H9 (cell line): ENCODE measurements around the gene CES2. TPM values are rescaled to one million over a fixed set of nuclear protein-coding genes. Genes with fewer than 3 reads are reported as not detected.

ENCODE experiments used
- DNase-seq: peaks from one replicate; pipeline ENCODE4 v3.0.0-alpha.2; 2017
- H2AFZ ChIP-seq: one replicate; pipeline ENCODE4 v1.6.1; 2013; ENCODE audit warnings: mild to moderate bottlenecking, low read length, control low read depth, moderate library complexity
- H2AK5ac ChIP-seq: 2 replicates; pipeline ENCODE4 v1.6.1; 2013; ENCODE audit warnings: low read length, control low read depth, mixed read lengths; ENCODE audit not compliant: insufficient read length
- H2BK120ac ChIP-seq: one replicate; pipeline ENCODE4 v1.6.1; 2013; ENCODE audit warnings: low read depth, mild to moderate bottlenecking, low read length, control low read depth, inconsistent platforms; ENCODE audit not compliant: poor library complexity, severe bottlenecking
- H2BK12ac ChIP-seq: 2 replicates; pipeline ENCODE4 v1.6.1; 2013; ENCODE audit warnings: low read length, control low read depth, mixed read lengths, low read depth; ENCODE audit not compliant: insufficient read length
- H2BK15ac ChIP-seq: 2 replicates; pipeline ENCODE4 v1.6.1; 2013; ENCODE audit warnings: low read depth, low read length, control low read depth
- H2BK20ac ChIP-seq: one replicate; pipeline ENCODE4 v1.6.1; 2013; ENCODE audit warnings: low read depth, mild to moderate bottlenecking, low read length, control low read depth, inconsistent platforms; ENCODE audit not compliant: poor library complexity, severe bottlenecking
- H2BK5ac ChIP-seq: 2 replicates; pipeline ENCODE4 v1.6.1; 2013; ENCODE audit warnings: low read length, control low read depth, mixed read lengths; ENCODE audit not compliant: insufficient read length
- H3K14ac ChIP-seq: 2 replicates; pipeline ENCODE4 v1.6.1; 2013; ENCODE audit warnings: low read length, control low read depth; ENCODE audit not compliant: insufficient read depth
- H3K18ac ChIP-seq: 2 replicates; pipeline ENCODE4 v1.6.1; 2013; ENCODE audit warnings: low read depth, mild to moderate bottlenecking, mixed read lengths, low read length, control low read depth; ENCODE audit not compliant: insufficient read length
- H3K23ac ChIP-seq: 2 replicates; pipeline ENCODE4 v1.6.1; 2013; ENCODE audit warnings: low read length, control low read depth, mixed read lengths, low read depth; ENCODE audit not compliant: insufficient read length
- H3K23me2 ChIP-seq: 2 replicates; pipeline ENCODE4 v1.6.1; 2013; ENCODE audit warnings: low read depth, mild to moderate bottlenecking, mixed read lengths, low read length, control low read depth; ENCODE audit not compliant: insufficient read length, poor library complexity, severe bottlenecking
- H3K27ac ChIP-seq: 2 replicates; pipeline ENCODE4 v1.5.1; 2013; ENCODE audit warnings: low read length, control low read depth, mixed read lengths, low read depth; ENCODE audit not compliant: insufficient read length
- H3K27me3 ChIP-seq: 2 replicates; pipeline ENCODE4 v1.6.1; 2013; ENCODE audit warnings: low read length, control low read depth, inconsistent platforms; ENCODE audit not compliant: insufficient read depth
- H3K4ac ChIP-seq: 2 replicates; pipeline ENCODE4 v1.6.1; 2013; ENCODE audit warnings: low read depth, mild to moderate bottlenecking, control low read depth, inconsistent platforms, low read length, moderate library complexity
- H3K4me1 ChIP-seq: 2 replicates; pipeline ENCODE4 v1.6.1; 2013; ENCODE audit warnings: low read length, control low read depth, inconsistent platforms; ENCODE audit not compliant: insufficient read depth
- H3K4me2 ChIP-seq: 2 replicates; pipeline ENCODE4 v1.6.1; 2013; ENCODE audit warnings: low read length, control low read depth, mixed read lengths; ENCODE audit not compliant: insufficient read length, insufficient read depth
- H3K56ac ChIP-seq: 2 replicates; pipeline ENCODE4 v1.6.1; 2013; ENCODE audit warnings: low read depth, mild to moderate bottlenecking, mixed read lengths, low read length, control low read depth; ENCODE audit not compliant: insufficient read length
- H3K79me1 ChIP-seq: 2 replicates; pipeline ENCODE4 v1.6.1; 2013; ENCODE audit warnings: low read depth, mild to moderate bottlenecking, moderate library complexity, low read length, control low read depth, inconsistent platforms; ENCODE audit not compliant: insufficient read depth, poor library complexity, severe bottlenecking
- H3K79me2 ChIP-seq: 2 replicates; pipeline ENCODE4 v1.6.1; 2013; ENCODE audit warnings: low read length, control low read depth, inconsistent platforms; ENCODE audit not compliant: insufficient read depth
- H3K9ac ChIP-seq: 2 replicates; pipeline ENCODE4 v1.6.1; 2013; ENCODE audit warnings: low read length, control low read depth, mixed read lengths; ENCODE audit not compliant: insufficient read length; ENCODE audit errors: extremely low read depth
- H3K9me3 ChIP-seq: one replicate; pipeline ENCODE4 v1.6.1; 2013; ENCODE audit warnings: low read depth, low read length, inconsistent platforms; ENCODE audit not compliant: control insufficient read depth
- H3T11ph ChIP-seq: one replicate; pipeline ENCODE4 v1.6.1; 2013; ENCODE audit warnings: mild to moderate bottlenecking, low read length, control low read depth, inconsistent platforms
- H4K20me1 ChIP-seq: one replicate; pipeline ENCODE4 v1.6.1; 2013; ENCODE audit not compliant: control insufficient read depth, insufficient read length, insufficient read depth
- H4K5ac ChIP-seq: 2 replicates; pipeline ENCODE4 v1.6.1; 2013; ENCODE audit warnings: low read depth, mild to moderate bottlenecking, mixed read lengths, low read length, control low read depth; ENCODE audit not compliant: insufficient read length
- H4K8ac ChIP-seq: replicated peaks from 2 replicates; pipeline ENCODE4 v1.6.1; 2013; ENCODE audit warnings: low read length, control low read depth, mixed read lengths, low read depth; ENCODE audit not compliant: insufficient read length
- H4K91ac ChIP-seq: 2 replicates; pipeline ENCODE4 v1.6.1; 2013; ENCODE audit warnings: low read depth, mild to moderate bottlenecking, moderate library complexity, mixed read lengths, low read length, control low read depth; ENCODE audit not compliant: insufficient read length
- H3K27ac Mint-ChIP-seq, 3 experiments: 2 replicates in 2 of 3; 3 replicates in 1 of 3; pipeline ENCODE4 v1.8.0; 2020 to 2021; ENCODE audit warnings: mixed read lengths in 3 of 3, mild to moderate bottlenecking in 1 of 3, moderate library complexity in 1 of 3
- H3K27me3 Mint-ChIP-seq: 2 replicates; pipeline ENCODE4 v1.8.0; 2021; ENCODE audit warnings: low read depth, mild to moderate bottlenecking, moderate library complexity, mixed read lengths
- H3K36me3 Mint-ChIP-seq, 3 experiments: 2 replicates in 2 of 3; 3 replicates in 1 of 3; pipeline ENCODE4 v1.8.0; 2020 to 2021; ENCODE audit warnings: low read depth in 3 of 3, mixed read lengths in 3 of 3; ENCODE audit not compliant: insufficient read depth in 1 of 3
- H3K4me1 Mint-ChIP-seq, 2 experiments: 2 replicates each; pipeline ENCODE4 v1.8.0; 2020; ENCODE audit warnings: mixed read lengths in 2 of 2
- H3K4me3 Mint-ChIP-seq, 2 experiments: 2 replicates in 1 of 2; 3 replicates in 1 of 2; pipeline ENCODE4 v1.8.0; 2020 to 2021; ENCODE audit warnings: mild to moderate bottlenecking in 2 of 2, mixed read lengths in 2 of 2, moderate library complexity in 1 of 2
- H3K9me3 Mint-ChIP-seq, 2 experiments: 2 replicates in 1 of 2; 3 replicates in 1 of 2; pipeline ENCODE4 v1.8.0; 2020; ENCODE audit warnings: mild to moderate bottlenecking in 2 of 2, mixed read lengths in 2 of 2, moderate library complexity in 1 of 2
- WGBS: extraction: QIAGEN DNeasy Blood & Tissue Kit; methylation state at CpG from one replicate; pipeline ENCODE4 v1.1.7; 2013; ENCODE audit warnings: missing lambda C conversion rate, low lambda C conversion rate, mixed read lengths; ENCODE audit not compliant: insufficient read length; ENCODE audit errors: extremely low coverage; 5-methylcytosine and 5-hydroxymethylcytosine counted together
- total RNA-seq: library from RNA; stranded (reverse); gene quantifications from 2 replicates; pipeline ENCODE4 v1.2.1, GENCODE V29; 2021
- TF ChIP-seq, protein P1 (sequence below): fragments of 200-600 bp; sonication (generic); conservative IDR thresholded peaks from 3 replicates; pipeline ENCODE4 v1.8.0; 2021; ENCODE audit warnings: antibody characterized with exemption, mild to moderate bottlenecking

The CES2 gene
- total RNA-seq, 1 experiment from 2014 or later, result 28.2 TPM

DNA sequence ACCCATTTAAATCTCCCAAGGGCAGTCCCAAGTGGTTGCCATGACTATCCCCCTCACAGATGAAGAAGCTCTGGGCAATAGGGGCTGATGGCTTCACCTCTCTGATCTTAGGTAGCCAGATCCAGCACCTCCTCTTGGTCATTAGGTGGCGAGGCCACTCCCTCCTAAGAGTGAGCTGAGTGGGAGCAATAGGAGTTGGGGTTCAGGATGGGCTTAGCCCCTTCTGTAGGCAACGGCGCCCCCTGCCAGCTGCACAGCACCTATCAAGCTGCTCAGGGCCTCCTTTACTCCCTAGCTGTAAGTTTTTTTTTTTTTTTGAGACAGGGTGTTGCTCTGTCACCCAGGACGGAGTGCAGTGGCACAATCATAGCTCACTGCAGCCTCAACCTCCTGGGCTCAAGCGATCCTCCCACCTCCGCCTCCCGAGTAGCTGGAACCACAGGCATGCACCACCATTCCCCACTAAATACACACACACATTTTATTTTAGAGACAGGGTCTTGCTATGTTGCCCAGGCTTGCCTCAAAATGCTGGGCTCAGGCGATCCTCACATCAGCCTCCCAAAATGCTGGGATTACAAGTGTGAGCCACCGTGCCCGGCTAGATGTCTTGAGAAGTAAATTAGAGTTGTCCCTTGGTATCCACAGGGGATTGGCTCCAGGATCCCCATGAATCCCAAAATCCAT lies 6.5 kb upstream of the CES2 start:
- no peaks in the 10 kb centered on the region for H3K4me1 ChIP-seq
- no CpG with 5 or more reads among the region's 10 CpGs for WGBS
- H3T11ph ChIP-seq, result no peak overlapping the region
- TF ChIP-seq, protein P1, sequence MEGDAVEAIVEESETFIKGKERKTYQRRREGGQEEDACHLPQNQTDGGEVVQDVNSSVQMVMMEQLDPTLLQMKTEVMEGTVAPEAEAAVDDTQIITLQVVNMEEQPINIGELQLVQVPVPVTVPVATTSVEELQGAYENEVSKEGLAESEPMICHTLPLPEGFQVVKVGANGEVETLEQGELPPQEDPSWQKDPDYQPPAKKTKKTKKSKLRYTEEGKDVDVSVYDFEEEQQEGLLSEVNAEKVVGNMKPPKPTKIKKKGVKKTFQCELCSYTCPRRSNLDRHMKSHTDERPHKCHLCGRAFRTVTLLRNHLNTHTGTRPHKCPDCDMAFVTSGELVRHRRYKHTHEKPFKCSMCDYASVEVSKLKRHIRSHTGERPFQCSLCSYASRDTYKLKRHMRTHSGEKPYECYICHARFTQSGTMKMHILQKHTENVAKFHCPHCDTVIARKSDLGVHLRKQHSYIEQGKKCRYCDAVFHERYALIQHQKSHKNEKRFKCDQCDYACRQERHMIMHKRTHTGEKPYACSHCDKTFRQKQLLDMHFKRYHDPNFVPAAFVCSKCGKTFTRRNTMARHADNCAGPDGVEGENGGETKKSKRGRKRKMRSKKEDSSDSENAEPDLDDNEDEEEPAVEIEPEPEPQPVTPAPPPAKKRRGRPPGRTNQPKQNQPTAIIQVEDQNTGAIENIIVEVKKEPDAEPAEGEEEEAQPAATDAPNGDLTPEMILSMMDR, result peak; percentile 68
- no peak overlapping the region for H3K9ac ChIP-seq
- peak overlapping the region; percentile 18 for H3K18ac ChIP-seq
- H3K9me3 ChIP-seq, result no peaks in the 10 kb centered on the region
- no peak overlapping the region for H2AFZ ChIP-seq
- H3K4me3 Mint-ChIP-seq, result no peak overlapping the region
- peaks cover 44% of the 10 kb centered on the region for H3K27me3 Mint-ChIP-seq
- H3K79me2 ChIP-seq, result no peaks in the 10 kb centered on the region
- peaks cover 15% of the 10 kb centered on the region; the same call in 1 of the 2 replicates for H3K27me3 ChIP-seq
- H2BK15ac ChIP-seq, result no peak overlapping the region
- no peak overlapping the region for H3K23ac ChIP-seq
- DNase-seq, result peak; percentile 70
- H4K5ac ChIP-seq, result no peak overlapping the region
- no peak overlapping the region for H2BK5ac ChIP-seq
- H3K27ac Mint-ChIP-seq, result no peak overlapping the region
- no peak overlapping the region for H3K4ac ChIP-seq
- no peak overlapping the region for H4K8ac ChIP-seq
- peaks cover 21 to 27% of the 10 kb centered on the region in 2 experiments for H3K4me1 Mint-ChIP-seq
- H2BK12ac ChIP-seq, result no peak overlapping the region
- no peaks in the 10 kb centered on the region for H4K20me1 ChIP-seq
- H4K91ac ChIP-seq, result no peak overlapping the region
- peaks cover 3 to 15% (median 5%) of the 10 kb centered on the region in 3 experiments for H3K36me3 Mint-ChIP-seq
- H2BK20ac ChIP-seq, result no peak overlapping the region
- no peak overlapping the region for H2BK120ac ChIP-seq
- no peak overlapping the region for H3K14ac ChIP-seq
- H2AK5ac ChIP-seq, result no peak overlapping the region
- no peaks in the 10 kb centered on the region; a peak in 1 of 5 replicates for H3K9me3 Mint-ChIP-seq
- no peak overlapping the region for H3K27ac ChIP-seq
- peaks cover 11% of the 10 kb centered on the region for H3K23me2 ChIP-seq
- H3K4me2 ChIP-seq, result no peak overlapping the region
- H3K56ac ChIP-seq, result no peak overlapping the region
- no peaks in the 10 kb centered on the region for H3K79me1 ChIP-seq
